DMS114 treated with DMSO at 0.1 percent for 48 hours (cell line): ENCODE measurements around the gene CNDP1.
"Not testable (repeated sequence)": the region's sequence is repeated elsewhere in the genome, so short reads cannot be mapped to it uniquely, and the experiment has no call there.

ENCODE experiments used
- DNase-seq: peaks from one replicate; lab custom pipeline; 2025; ENCODE audit not compliant: unreplicated experiment; lab: John Stamatoyannopoulos, UW

The CNDP1 gene, protein sequence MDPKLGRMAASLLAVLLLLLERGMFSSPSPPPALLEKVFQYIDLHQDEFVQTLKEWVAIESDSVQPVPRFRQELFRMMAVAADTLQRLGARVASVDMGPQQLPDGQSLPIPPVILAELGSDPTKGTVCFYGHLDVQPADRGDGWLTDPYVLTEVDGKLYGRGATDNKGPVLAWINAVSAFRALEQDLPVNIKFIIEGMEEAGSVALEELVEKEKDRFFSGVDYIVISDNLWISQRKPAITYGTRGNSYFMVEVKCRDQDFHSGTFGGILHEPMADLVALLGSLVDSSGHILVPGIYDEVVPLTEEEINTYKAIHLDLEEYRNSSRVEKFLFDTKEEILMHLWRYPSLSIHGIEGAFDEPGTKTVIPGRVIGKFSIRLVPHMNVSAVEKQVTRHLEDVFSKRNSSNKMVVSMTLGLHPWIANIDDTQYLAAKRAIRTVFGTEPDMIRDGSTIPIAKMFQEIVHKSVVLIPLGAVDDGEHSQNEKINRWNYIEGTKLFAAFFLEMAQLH

GRCh38 chr18:74534150-74534969 is at the start of gene CNDP1:
CNDP1 (plus strand) TSS chr18:74534500; CDS start chr18:74534668, 168 bp downstream.
- no peak for DNase-seq

DNA sequence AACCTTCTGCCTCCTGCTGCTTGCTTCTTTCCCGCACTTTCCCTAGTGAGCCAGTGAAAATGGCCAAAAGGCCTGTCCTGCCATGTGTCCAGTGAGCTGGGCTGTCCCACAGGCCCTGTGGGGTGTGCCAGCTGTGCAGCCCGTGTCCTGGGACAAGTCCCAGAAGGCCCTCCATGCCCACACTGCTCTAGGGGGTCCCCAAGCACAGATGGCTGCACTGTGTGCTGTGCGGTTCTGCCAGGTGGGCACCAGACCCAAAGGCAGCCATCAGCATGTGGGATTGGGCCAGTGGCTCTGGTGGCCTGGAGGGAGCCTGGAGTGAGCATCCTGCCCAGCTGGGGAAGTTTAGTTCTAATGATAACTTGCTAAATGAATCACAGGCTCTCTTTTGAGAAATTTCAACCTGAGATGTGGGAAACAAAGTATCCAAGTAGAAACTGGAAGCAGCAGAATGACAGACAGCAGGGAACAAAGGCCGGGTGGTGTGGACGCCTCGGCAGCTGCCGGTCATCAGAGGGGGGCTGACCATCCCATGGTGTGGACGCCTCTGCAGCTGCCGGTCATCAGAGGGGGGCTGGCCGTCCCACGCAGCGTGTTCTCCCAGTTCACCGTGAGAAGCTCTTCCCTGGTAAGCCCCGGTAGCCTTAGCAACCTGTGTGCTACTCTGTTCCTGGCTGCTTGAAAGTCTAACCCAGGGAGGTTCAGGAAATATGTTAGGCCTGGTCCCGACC is 48.0 kb upstream of the CNDP1 start:
- no peak for DNase-seq

DNA sequence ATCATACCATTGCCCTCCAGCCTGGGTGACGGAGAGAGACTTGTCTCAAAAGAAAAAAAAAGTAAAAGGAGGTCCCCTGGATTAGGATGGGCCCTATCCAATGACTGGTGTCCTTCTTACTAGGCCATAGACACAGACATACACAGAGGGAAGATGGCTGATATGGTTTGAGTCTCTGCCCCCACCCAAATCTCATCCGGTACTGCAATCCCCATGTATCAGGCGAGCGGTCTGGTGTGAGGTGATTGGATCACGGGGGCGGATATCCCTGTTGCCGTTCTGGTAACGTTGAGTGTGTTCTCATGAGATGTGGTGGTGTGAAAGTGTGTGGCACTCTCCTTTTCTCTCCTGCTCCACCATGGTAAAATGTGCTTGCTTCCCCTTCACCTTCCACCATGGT is 45.9 kb upstream of the CNDP1 start:
- no peak for DNase-seq

DNA sequence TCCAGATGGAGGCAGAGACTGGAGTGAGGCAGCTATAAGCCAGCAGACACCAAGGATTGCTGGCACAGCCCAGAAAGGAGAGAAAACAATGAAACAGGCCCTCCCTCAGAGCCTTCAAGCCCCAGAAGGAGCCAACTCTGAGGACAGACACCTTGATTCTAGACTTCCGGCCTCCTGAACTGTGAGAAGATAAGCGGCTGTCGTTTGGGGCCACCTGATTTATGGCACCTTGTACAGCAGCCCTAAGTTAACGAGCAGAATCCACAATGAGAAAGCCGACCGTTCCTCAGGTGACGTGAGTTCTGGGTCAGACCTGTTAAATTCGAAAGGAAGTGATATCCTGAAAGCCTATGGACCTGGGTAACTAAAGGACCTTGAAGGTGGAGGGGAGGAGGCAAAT is 45.4 kb upstream of the CNDP1 start:
- DNase-seq = no peak

DNA sequence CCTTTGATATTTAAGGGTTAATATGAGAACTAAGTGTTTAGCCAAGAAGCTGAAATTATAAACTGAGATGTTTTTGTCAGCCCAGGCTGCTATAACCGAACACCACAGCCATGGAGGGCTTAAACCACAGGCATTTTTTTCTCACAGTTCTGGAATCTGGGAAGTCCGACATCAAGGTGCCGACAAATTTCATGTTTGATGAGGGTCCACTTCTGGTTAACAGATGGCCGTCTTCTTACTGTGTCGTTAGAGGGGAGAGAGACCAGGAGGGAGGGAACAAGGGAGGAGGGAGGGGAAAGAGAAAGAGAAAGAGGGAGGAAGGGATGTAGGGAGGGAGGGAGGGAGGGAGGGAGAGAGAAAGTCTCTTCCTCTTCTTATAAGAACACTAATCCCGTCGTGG is 44.6 kb upstream of the CNDP1 start:
- DNase-seq = no peak

DNA sequence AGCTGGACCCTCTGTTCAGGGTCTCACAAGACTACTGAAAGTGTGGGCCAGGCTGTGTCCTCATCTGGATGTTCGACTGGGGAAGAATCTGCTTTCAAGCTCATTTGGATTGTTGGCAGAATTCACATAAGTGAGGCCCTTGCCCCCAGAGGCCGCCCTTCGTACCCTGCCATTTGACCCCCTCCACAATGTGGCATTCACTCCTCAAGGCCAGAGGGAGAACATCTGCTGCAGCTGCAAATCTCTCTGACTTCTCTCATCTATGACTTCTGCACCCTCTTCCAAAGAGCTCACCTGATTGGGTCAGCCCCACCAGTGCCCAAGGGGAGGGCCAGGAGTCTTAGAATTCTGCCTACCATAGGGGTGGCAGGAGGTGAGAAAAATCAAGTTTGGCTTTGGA is 42.0 kb upstream of the CNDP1 start:
- no peak for DNase-seq

- peak; percentile 44 for DNase-seq
Observed at GRCh38 chr18:74493689-74494088, 40.6 kb upstream of the CNDP1 start.

DNA sequence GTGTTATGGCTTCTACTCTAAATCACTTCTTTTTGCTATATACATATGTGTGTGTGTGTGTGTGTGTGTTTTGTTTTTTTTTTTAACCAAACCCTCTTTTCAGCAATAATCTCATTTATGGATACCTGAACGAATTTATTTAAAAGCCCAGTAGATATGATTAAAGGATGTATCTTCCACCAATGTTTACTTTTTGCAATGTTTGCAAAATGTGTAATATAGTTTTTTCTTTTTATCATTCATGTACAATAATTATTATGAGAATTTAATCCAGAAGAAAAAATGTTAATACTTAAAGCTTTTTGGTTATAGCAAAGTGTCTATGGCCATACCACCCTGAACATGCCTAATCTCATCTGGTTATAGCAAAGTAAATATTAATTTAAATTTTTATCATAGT is 39.8 kb upstream of the CNDP1 start:
- no peak for DNase-seq

DNA sequence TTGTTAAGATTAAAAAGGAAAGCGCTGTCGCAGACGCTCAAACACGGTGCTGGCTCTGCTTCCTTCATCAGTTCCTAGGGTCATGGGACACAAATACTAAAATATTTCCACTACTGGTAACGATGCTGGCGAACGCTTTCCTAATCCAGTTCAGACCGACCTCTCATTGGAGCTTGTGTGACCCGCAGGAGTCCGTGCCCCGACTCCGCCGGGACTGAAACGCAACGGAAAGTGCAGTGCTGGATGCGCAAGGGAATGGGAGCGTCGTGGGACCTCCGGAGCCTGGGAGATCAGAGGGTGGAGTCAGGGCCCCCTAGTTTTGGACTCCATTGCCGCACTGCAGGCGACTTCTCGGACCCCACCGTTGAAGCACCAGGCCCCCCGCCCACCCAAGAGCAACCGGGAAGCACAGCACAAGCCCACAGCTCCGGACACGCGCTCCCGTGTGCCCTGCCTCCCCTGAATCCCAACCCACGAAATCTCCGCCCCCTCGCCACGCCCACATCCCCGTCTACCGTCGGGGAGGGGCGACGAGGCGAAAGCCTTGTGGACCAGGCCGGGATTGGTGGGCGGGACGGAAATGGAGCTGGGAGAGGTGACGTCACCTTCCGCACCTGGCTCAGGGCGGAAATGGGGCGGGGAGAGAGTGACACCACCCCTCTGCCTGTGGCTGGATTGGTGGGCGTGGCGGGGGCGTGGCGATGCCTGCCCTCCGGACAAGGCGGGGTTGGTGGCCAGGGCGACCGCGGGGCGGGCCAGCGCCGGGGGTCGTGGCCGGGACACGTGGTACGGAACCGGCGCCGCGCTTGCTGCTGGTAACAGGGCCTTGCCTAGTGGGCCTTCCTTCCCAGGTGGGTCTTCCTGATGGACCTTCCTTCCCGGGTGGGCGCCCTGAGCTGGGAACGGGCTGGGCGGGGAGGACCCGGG is 38.5 kb upstream of the CNDP1 start, which contains the start of gene CNDP2:
CNDP2 (plus strand) TSS at position 783 of the 927 bp plus-strand sequence. CDS start 3,611 bp downstream, outside the sequence.
- peak; percentile 87 for DNase-seq

DNA sequence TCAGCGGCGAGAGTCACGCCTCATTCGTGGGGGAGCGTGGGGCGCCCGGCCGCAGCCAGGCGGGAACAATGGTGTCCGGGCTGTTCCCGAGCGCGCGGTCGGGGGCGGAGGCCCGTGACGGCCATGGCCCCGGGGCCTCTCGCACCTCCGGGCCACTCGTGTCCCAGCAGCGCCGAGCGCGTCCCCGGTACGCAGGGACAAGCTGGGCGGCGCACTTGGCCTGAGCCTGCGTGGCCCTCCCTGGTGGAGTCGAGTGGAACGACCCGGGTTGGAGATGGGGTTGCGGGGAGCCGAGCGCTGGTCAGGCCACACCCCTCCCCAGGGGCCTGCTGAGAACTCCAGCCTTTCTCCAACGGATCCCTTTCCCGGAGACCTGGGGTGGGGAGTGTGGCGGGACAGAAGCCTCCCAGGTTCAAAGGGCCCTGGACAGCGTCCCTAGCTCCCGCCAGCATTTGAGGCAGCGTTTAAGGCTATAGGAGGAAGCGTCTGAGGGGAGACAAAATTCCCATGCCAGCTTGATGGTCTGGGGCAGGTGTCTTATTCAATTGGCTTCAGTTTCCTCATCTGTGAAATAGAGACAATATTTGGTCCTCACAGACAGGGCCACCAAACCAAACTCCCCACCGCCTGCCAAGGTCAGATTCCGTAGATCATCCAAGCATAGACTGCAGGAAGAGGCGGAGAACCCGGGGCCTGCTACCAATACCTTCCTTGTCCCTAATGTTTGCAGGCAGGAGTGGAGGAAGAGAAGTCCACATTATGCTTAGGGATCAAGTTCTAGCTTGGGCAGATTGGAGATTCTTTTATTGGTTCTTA is 37.6 kb upstream of the CNDP1 start:
- no peak for DNase-seq

GRCh38 chr18:74497324-74497676 is 37.0 kb upstream of the CNDP1 start:
- DNase-seq = no peak

GRCh38 chr18:74497778-74498177 is 36.5 kb upstream of the CNDP1 start:
- no peak for DNase-seq

- no peak for DNase-seq
Observed at GRCh38 chr18:74498712-74499627, 35.3 kb upstream of the CNDP1 start.

GRCh38 chr18:74499633-74500032 is 34.7 kb upstream of the CNDP1 start:
- DNase-seq = no peak

GRCh38 chr18:74500372-74500771 is 33.9 kb upstream of the CNDP1 start:
- no peak for DNase-seq

GRCh38 chr18:74500774-74501173 is 33.5 kb upstream of the CNDP1 start:
- not testable (repeated sequence) for DNase-seq

DNA sequence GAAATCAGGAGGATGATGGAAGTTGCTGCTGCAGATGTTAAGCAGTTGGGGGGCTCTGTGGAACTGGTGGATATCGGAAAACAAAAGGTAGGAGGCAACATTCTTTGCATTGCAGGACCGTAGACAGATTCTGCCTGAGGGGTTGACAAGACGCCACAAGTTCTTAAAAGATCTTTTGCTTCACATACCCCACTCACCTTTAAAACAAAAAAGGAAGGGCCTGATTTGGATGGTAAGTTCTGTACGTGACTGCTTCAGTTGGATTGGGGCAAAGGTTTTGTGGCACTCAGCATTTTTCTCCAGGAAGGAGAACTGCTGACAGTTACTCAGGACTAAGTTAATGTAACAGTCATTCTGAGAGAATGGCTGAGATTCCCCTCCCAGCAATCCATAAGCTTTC is 32.9 kb upstream of the CNDP1 start:
- no peak for DNase-seq

DNA sequence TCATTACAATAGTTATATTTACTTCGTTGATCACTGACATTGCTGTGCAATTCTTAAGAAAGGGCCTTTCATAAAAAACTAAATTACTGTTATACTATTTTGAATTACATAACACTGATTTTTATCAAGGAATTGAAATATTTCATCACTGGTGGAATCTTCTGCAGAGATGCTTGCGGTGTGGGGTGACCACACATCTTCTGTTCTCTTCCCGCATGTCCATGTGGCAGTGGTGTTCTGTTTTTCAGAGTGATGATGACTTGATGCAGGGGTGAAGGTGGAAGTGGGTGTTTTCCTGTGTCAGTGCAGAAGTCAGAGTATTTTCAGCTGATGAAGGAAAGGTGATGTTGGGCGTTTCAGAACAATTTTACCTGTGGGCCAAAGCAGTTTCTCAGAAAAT is 31.2 kb upstream of the CNDP1 start:
- no peak for DNase-seq
